AG09319 (cell line): ENCODE measurements around the gene SPATA12.
A peak's percentile ranks its signal among the peaks of the same experiment; 100 is the strongest.

Source experiments
- DNase-seq: peaks from one replicate; pipeline ENCODE4 v3.0.0-alpha.2; 2010; ENCODE audit warnings: low read depth; ENCODE audit errors: extremely low read depth
- TF ChIP-seq, protein P1 (sequence below): IDR thresholded peaks from 2 replicates; pipeline ENCODE4 v1.5.1; 2011; ENCODE audit warnings: low read depth, mild to moderate bottlenecking, inconsistent platforms, low read length, moderate library complexity

The SPATA12 gene

GRCh38 chr3:57036952-57037351 lies 23.5 kb upstream of the SPATA12 start:
- no peak for DNase-seq
- TF ChIP-seq, protein P1, sequence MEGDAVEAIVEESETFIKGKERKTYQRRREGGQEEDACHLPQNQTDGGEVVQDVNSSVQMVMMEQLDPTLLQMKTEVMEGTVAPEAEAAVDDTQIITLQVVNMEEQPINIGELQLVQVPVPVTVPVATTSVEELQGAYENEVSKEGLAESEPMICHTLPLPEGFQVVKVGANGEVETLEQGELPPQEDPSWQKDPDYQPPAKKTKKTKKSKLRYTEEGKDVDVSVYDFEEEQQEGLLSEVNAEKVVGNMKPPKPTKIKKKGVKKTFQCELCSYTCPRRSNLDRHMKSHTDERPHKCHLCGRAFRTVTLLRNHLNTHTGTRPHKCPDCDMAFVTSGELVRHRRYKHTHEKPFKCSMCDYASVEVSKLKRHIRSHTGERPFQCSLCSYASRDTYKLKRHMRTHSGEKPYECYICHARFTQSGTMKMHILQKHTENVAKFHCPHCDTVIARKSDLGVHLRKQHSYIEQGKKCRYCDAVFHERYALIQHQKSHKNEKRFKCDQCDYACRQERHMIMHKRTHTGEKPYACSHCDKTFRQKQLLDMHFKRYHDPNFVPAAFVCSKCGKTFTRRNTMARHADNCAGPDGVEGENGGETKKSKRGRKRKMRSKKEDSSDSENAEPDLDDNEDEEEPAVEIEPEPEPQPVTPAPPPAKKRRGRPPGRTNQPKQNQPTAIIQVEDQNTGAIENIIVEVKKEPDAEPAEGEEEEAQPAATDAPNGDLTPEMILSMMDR: no peak

DNA sequence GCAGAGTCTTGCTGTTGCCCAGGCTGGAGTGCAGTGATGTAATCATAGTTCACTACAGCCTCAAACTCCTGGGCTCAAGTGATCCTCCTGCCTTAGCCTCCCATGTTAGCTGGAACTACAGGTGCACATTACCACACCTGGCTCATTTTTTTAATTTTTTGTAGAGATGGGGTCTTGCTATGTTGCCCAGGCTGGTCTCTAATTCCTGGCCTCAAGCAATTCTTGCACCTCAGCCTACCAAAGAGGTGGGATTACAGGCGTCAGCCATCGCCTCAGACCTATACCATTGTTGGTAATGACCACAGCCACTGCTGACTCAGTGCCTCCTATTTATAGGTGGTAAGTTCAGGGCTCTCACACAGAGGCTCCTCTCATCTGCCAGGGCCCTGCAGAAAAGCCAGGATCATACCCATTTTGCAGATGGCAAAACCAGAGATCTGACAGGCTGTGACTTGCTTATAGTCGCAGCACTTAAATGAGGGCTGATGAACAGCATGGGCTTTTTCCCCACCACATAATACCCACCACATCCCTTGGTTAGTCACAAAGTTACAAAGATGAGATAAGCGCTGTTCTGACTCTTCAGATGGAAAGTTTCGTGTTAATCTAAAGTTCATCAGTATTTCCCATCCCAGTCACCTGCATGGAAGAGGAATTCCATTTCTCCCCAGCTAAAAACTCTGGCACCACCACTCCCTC lies 21.8 kb upstream of the SPATA12 start:
- DNase-seq: no peak
- TF ChIP-seq, protein P1: no peak

DNA sequence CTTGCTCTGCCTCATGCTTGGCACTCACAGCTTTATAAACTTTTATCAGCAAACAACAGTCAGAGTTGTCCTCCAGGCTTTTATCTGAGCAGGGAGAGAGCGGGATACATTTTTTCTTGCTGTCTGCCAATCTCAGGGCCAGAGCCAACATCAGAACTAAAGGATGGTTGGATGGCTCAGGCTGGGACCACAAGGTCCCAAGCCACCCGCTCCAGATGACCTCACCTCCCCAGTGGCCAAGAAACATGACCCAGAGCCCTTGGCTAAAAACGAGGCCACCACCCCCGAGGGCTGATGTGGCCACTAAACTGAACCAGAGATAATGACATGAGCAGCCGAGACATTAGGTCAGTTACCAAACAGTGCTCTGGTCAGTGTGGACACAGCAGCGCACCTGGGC lies 18.8 kb upstream of the SPATA12 start:
- no peak for DNase-seq
- TF ChIP-seq, protein P1: no peak

- no peak for DNase-seq
- TF ChIP-seq, protein P1: no peak
These were observed 16.9 kb upstream of the SPATA12 start for GRCh38 chr3:57043518-57043917.

DNA sequence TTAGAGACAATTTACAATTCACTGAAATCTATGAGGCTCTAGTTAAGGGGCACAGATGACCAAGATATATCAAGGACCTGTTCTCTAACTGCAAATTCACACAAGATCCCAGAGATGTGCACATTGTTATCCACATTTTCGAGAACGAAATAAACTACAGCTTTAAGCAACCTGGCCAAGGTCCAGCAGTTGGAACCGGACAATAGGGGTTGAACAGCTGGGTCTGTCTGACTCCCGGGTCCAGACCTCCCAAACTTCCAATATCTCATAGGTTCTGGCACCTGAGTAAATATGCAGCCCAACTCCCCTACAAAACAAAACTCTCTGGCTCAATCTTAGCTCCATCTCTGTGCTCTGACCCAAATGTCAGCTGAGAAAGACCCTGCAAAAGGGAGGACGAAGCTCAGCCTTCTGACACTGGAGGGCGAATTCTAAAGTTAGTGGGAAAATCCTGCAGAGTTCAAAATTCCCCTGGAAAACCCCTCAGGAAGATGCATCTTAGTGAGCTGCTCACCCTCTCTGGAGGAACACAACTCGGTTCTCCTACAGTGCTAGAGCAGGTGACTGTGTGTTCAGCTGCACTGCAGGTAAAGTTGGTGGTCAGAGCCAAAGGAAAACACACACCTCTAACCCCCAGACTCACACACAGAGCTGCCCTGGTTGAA lies 14.2 kb upstream of the SPATA12 start:
- TF ChIP-seq, protein P1: no peak
- no peak for DNase-seq

DNA sequence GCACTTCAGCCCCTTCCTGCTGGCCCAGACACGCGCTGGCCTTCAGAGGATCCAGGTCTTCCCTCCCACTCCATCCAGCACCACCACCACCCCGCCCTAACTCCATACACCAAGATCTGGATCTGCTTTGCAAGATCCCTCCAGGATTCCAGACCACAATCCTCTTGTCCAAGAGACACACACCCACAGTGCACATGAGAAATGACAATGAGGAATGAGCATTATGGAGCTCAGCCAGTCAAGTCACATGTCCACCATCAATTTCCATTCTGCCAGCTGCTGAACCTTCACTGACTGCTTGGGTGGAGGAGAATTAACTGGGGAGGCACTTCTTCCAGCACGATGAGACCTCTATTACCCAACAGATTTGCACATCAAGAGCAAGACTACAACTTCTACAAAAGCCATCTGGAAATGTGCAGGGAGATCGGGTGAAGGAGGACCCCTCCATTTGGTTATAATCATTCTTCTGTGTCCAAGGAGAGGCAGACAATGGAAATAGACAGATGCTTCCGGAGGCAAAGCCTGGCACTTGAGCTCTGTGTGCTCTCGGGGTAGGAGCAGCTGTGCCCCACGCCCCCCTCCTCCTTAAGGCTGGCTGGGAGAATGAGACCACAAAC lies 12.3 kb upstream of the SPATA12 start:
- DNase-seq: peak; percentile 35
- TF ChIP-seq, protein P1: no peak

- TF ChIP-seq, protein P1: no peak
- DNase-seq: no peak
These were observed 11.7 kb upstream of the SPATA12 start for GRCh38 chr3:57048728-57049127.
